HUES6 (cell line): Measurements from ENCODE around the gene CD19.

Experiments
- H3K27ac ChIP-seq: 2 replicates; pipeline ENCODE4 v1.7.0; 2013; ENCODE audit warnings: low read depth, mild to moderate bottlenecking, low read length, inconsistent platforms
- H3K27me3 ChIP-seq: 2 replicates; pipeline ENCODE4 v1.6.1; 2013; ENCODE audit warnings: low read length; ENCODE audit not compliant: control insufficient read depth, insufficient read depth
- H3K36me3 ChIP-seq: 2 replicates; pipeline ENCODE4 v1.6.1; 2013; ENCODE audit warnings: low read length; ENCODE audit not compliant: control insufficient read depth, insufficient read depth
- H3K4me1 ChIP-seq: 2 replicates; pipeline ENCODE4 v1.6.1; 2013; ENCODE audit warnings: low read length; ENCODE audit not compliant: control insufficient read depth, insufficient read depth
- H3K4me3 ChIP-seq: 2 replicates; pipeline ENCODE4 v1.5.1; 2013; ENCODE audit warnings: low read depth, low read length
- H3K9ac ChIP-seq: one replicate; pipeline ENCODE4 v1.6.1; 2013; ENCODE audit warnings: mild to moderate bottlenecking, low read length
- H3K9me3 ChIP-seq: 2 replicates; pipeline ENCODE4 v1.6.1; 2013; ENCODE audit warnings: low read depth, low read length; ENCODE audit not compliant: control insufficient read depth, insufficient read depth

CD19 gene

GRCh38 chr16:28982949-28983348 lies 51.2 kb downstream of the CD19 start:
- Histone ChIP-seq H3K27me3 (no peaks in the 10 kb centered on the region), H3K4me3 (no peak overlapping the region), H3K27ac (no peak overlapping the region), H3K9ac (no peak overlapping the region), H3K9me3 (0 out of 2 replicates have a peak, but pooled peaks cover 2% of the 10 kb centered on the region), H3K4me1 (no peaks in the 10 kb centered on the region), H3K36me3 (peaks cover 46% of the 10 kb centered on the region)

GRCh38 chr16:28983644-28984043 lies 51.9 kb downstream of the CD19 start:
- H3K27ac ChIP-seq, result no peak overlapping the region
- H3K9ac ChIP-seq, result no peak overlapping the region
- no peak overlapping the region for H3K4me3 ChIP-seq
- no peaks in the 10 kb centered on the region for H3K27me3 ChIP-seq
- H3K36me3 ChIP-seq, result peaks cover 46% of the 10 kb centered on the region
- H3K9me3 ChIP-seq, result 0 out of 2 replicates have a peak, but pooled peaks cover 2% of the 10 kb centered on the region
- no peaks in the 10 kb centered on the region for H3K4me1 ChIP-seq

GRCh38 chr16:28984091-28984490 lies 52.3 kb downstream of the CD19 start:
- 0 out of 2 replicates have a peak, but pooled peaks cover 2% of the 10 kb centered on the region for H3K9me3 ChIP-seq
- no peaks in the 10 kb centered on the region for H3K27me3 ChIP-seq
- no peak overlapping the region for H3K27ac ChIP-seq
- no peak overlapping the region for H3K9ac ChIP-seq
- H3K4me1 ChIP-seq, result no peaks in the 10 kb centered on the region
- peaks cover 46% of the 10 kb centered on the region for H3K36me3 ChIP-seq
- H3K4me3 ChIP-seq, result no peak overlapping the region

- H3K9me3 ChIP-seq, result 0 out of 2 replicates have a peak, but pooled peaks cover 2% of the 10 kb centered on the region
- H3K27me3 ChIP-seq, result no peaks in the 10 kb centered on the region
- no peak within 1 kb of the TSS for H3K27ac ChIP-seq
- H3K4me1 ChIP-seq, result no peaks in the 10 kb centered on the region
- H3K4me3 ChIP-seq, result no peak within 1 kb of the TSS
- no peak within 1 kb of the TSS for H3K9ac ChIP-seq
- H3K36me3 ChIP-seq, result peaks cover 44% of the 10 kb centered on the region
These were observed 52.9 kb downstream of the CD19 start, which contains the start of gene LAT for GRCh38 chr16:28984619-28985135. LAT (plus strand) TSS chr16:28985052; CDS start chr16:28985418, 366 bp downstream.

- Histone ChIP-seq H3K27ac (no peak overlapping the region), H3K9ac (no peak overlapping the region), H3K36me3 (peaks cover 44% of the 10 kb centered on the region), H3K4me1 (no peaks in the 10 kb centered on the region), H3K4me3 (no peak overlapping the region), H3K9me3 (0 out of 2 replicates have a peak, but pooled peaks cover 2% of the 10 kb centered on the region), H3K27me3 (no peaks in the 10 kb centered on the region)
These were observed 53.7 kb downstream of the CD19 start for GRCh38 chr16:28985211-28986041.

- H3K27ac ChIP-seq, result no peak overlapping the region
- H3K9ac ChIP-seq, result no peak overlapping the region
- H3K4me3 ChIP-seq, result no peak overlapping the region
- 0 out of 2 replicates have a peak, but pooled peaks cover 2% of the 10 kb centered on the region for H3K9me3 ChIP-seq
- no peaks in the 10 kb centered on the region for H3K4me1 ChIP-seq
- H3K36me3 ChIP-seq, result peaks cover 40% of the 10 kb centered on the region
- H3K27me3 ChIP-seq, result no peaks in the 10 kb centered on the region
These were observed 54.3 kb downstream of the CD19 start for GRCh38 chr16:28986046-28986445.

- Histone ChIP-seq H3K27ac (no peak overlapping the region), H3K4me3 (no peak overlapping the region), H3K27me3 (no peaks in the 10 kb centered on the region), H3K9me3 (0 out of 2 replicates have a peak, but pooled peaks cover 2% of the 10 kb centered on the region), H3K9ac (no peak overlapping the region), H3K4me1 (no peaks in the 10 kb centered on the region), H3K36me3 (peaks cover 40% of the 10 kb centered on the region)
These were observed 54.7 kb downstream of the CD19 start for GRCh38 chr16:28986492-28986891.

- Histone ChIP-seq H3K9ac (no peak overlapping the region), H3K27me3 (no peaks in the 10 kb centered on the region), H3K27ac (no peak overlapping the region), H3K9me3 (no peaks in the 10 kb centered on the region), H3K36me3 (peaks cover 33% of the 10 kb centered on the region), H3K4me3 (no peak overlapping the region), H3K4me1 (no peaks in the 10 kb centered on the region)
These were observed 55.5 kb downstream of the CD19 start for GRCh38 chr16:28987170-28987853.
